Gastroesophageal sphincter (tissue), 4 donors: ENCODE results near the gene MGST2. TPM values are rescaled to one million over a fixed set of nuclear protein-coding genes. Genes with fewer than 3 reads are reported as not detected.

Experiments used
- ATAC-seq: fragments of 150-250 bp; one replicate; pipeline ENCODE4 v1.9.1; 2016; ENCODE audit warnings: mild to moderate bottlenecking, moderate library complexity
- H3K27ac ChIP-seq, 4 donors: fragments of 200-600 bp; sonication (generic) in 3 of 4; 1 replicate in 3 of 4; 2 replicates in 1 of 4; pipeline ENCODE4 v1.5.1; 2016 to 2019
- H3K27me3 ChIP-seq: fragments of 200-600 bp; sonication (generic); one replicate; pipeline ENCODE4 v1.5.1; 2019
- H3K36me3 ChIP-seq, 2 donors: fragments of 200-600 bp; sonication (generic); one replicate each; pipeline ENCODE4 v1.5.1; 2019; ENCODE audit warnings: control low read depth in 1 of 2
- H3K4me1 ChIP-seq, 3 donors: fragments of 200-600 bp; sonication (generic); 1 replicate in 2 of 3; 2 replicates in 1 of 3; pipeline ENCODE4 v1.5.1; 2016 to 2019; ENCODE audit warnings: control low read depth in 2 of 3
- H3K4me3 ChIP-seq, 2 donors: fragments of 200-600 bp; sonication (generic); one replicate each; pipeline ENCODE4 v1.5.1; 2019; ENCODE audit warnings: mild to moderate bottlenecking in 1 of 2, moderate library complexity in 1 of 2
- H3K9me3 ChIP-seq, 3 donors: fragments of 200-600 bp; sonication (generic); one replicate each; pipeline ENCODE4 v1.5.1; 2017 to 2019; ENCODE audit warnings: control low read depth in 2 of 3
- CTCF ChIP-seq, 4 experiments: fragments of 200-600 bp in 2 of 4; fragments of 450-650 bp in 2 of 4; sonication (generic) in 1 of 4; IDR thresholded peaks; one replicate each; pipeline ENCODE4 v1.5.1; 2017 to 2019; ENCODE audit warnings: antibody characterized with exemption in 4 of 4, mild to moderate bottlenecking in 2 of 4, moderate library complexity in 2 of 4
- EP300 ChIP-seq: sonication (generic); formaldehyde crosslinking; IDR thresholded peaks from one replicate; pipeline ENCODE4 v1.6.1; 2017; ENCODE audit warnings: antibody characterized with exemption, mild to moderate bottlenecking
- POLR2A ChIP-seq, 2 donors: fragments of 450-650 bp; IDR thresholded peaks; one replicate each; pipeline ENCODE4 v1.6.1; 2017; ENCODE audit warnings: antibody characterized with exemption in 2 of 2, mild to moderate bottlenecking in 2 of 2, moderate library complexity in 1 of 2
- POLR2AphosphoS5 ChIP-seq: sonication (generic); formaldehyde crosslinking; IDR thresholded peaks from one replicate; pipeline ENCODE4 v1.6.1; 2017; ENCODE audit warnings: antibody characterized with exemption
- WGBS, 2 donors: methylation state at CpG; one replicate each; pipeline ENCODE4 v1.1.5; 2018; ENCODE audit warnings: low coverage in 1 of 2; 5-methylcytosine and 5-hydroxymethylcytosine counted together
- total RNA-seq, 4 donors: library from RNA; depleted of rRNA; stranded (reverse); fragments of >200 nt; gene quantifications; one replicate each; pipeline ENCODE4 v1.1.0, GENCODE V29; 2016

Gene MGST2
- total RNA-seq, 4 donors from 2014 or later: 26.5 to 53.9 (median 38.5) TPM

- no peak overlapping the region for H3K4me3 ChIP-seq
- no peak for TF ChIP-seq POLR2AphosphoS5
- TF ChIP-seq POLR2A (IDR thresholded peaks at IDR 0.05): no peak
- TF ChIP-seq EP300: no peak
- TF ChIP-seq CTCF (IDR thresholded peaks at IDR 0.05): no peak
- no peaks in the 10 kb centered on the region for H3K36me3 ChIP-seq
- no peak overlapping the region for H3K27ac ChIP-seq
- no peaks in the 10 kb centered on the region for H3K27me3 ChIP-seq
- 92 to 100% methylated on average over 1 to 6 of the region's 6 CpGs for WGBS, 2 donors
- no peak for ATAC-seq
- no peaks in the 10 kb centered on the region for H3K9me3 ChIP-seq
- peaks cover 3 to 14% (median 11%) of the 10 kb centered on the region in 3 donors for H3K4me1 ChIP-seq
Observed at GRCh38 chr4:139745111-139745639, 79.6 kb downstream of the MGST2 start.

- no peak for ATAC-seq
- Histone ChIP-seq H3K4me1 (peaks cover 0 to under 1% (median 0%) of the 10 kb centered on the region in 3 donors), H3K9me3 (no peaks in the 10 kb centered on the region), H3K4me3 (no peak overlapping the region), H3K27ac (no peak overlapping the region), H3K36me3 (no peaks in the 10 kb centered on the region), H3K27me3 (no peaks in the 10 kb centered on the region)
- TF ChIP-seq CTCF (IDR thresholded peaks at IDR 0.05): no peak
- TF ChIP-seq POLR2AphosphoS5: no peak
- no peak for TF ChIP-seq POLR2A (IDR thresholded peaks at IDR 0.05)
- TF ChIP-seq EP300: no peak
- WGBS, 2 donors: 60 to 88% methylated on average over 7 to 10 of the region's 12 CpGs
Observed at GRCh38 chr4:139746431-139747171, 81.0 kb downstream of the MGST2 start.

GRCh38 chr4:139749338-139749737 lies 83.7 kb downstream of the MGST2 start:
- 88 to 92% methylated on average over 1 to 6 of the region's 6 CpGs for WGBS, 2 donors
- Histone ChIP-seq H3K4me3 (no peak overlapping the region), H3K36me3 (no peaks in the 10 kb centered on the region), H3K27ac (no peak overlapping the region), H3K4me1 (no peaks in the 10 kb centered on the region), H3K9me3 (no peaks in the 10 kb centered on the region), H3K27me3 (no peaks in the 10 kb centered on the region)
- TF ChIP-seq CTCF (IDR thresholded peaks at IDR 0.05) (no peak), EP300 (no peak), POLR2AphosphoS5 (no peak), POLR2A (IDR thresholded peaks at IDR 0.05) (no peak)
- no peak for ATAC-seq

GRCh38 chr4:139749835-139750498 lies 84.3 kb downstream of the MGST2 start:
- no peaks in the 10 kb centered on the region for H3K36me3 ChIP-seq
- no peak overlapping the region for H3K27ac ChIP-seq
- TF ChIP-seq POLR2AphosphoS5: no peak
- TF ChIP-seq EP300: no peak
- no peak for TF ChIP-seq CTCF (IDR thresholded peaks at IDR 0.05)
- no peak for TF ChIP-seq POLR2A (IDR thresholded peaks at IDR 0.05)
- no peaks in the 10 kb centered on the region for H3K9me3 ChIP-seq
- no peak overlapping the region for H3K4me3 ChIP-seq
- ATAC-seq: no peak
- WGBS, 2 donors: 84 to 95% methylated on average over 2 to 3 of the region's 4 CpGs
- no peaks in the 10 kb centered on the region for H3K27me3 ChIP-seq
- H3K4me1 ChIP-seq: no peaks in the 10 kb centered on the region
